CD1c-positive myeloid dendritic cell (primary cell): ENCODE data around the gene AMOTL1.

Experiments
- DNase-seq: peaks from one replicate; pipeline ENCODE4 v3.0.0-alpha.2; 2016; ENCODE audit errors: extremely low spot score

Gene AMOTL1

GRCh38 chr11:94767701-94768601, at the start of gene AMOTL1:
Gene AMOTL1, plus strand, starts transcription at chr11:94768356. Its CDS starts 156 bp downstream, at chr11:94768512.
- DNase-seq: peak; percentile 21

DNA sequence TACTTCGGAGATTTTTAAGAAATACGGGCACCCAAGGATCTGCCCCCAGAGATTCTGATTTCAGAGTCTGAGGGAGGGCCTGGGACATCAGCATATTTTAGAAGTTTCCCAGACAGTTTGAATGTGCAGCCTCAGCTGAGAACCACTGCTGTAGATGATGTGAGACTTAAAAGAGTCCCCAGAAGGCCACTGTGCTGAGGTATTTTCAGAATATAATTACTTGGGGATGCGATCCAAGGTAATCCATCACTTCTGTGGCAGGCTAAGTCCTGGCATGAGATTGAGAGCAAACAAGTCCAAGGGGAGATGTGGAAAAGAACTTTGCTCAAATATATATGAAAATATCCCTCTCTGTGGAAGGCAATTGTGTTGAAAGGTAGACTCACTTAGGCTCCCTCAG, 48.3 kb upstream of the AMOTL1 start:
- no peak for DNase-seq

- no peak for DNase-seq
Measured at GRCh38 chr11:94721565-94722292, 46.4 kb upstream of the AMOTL1 start.

- DNase-seq: no peak
Measured at GRCh38 chr11:94722735-94723134, 45.4 kb upstream of the AMOTL1 start.

DNA sequence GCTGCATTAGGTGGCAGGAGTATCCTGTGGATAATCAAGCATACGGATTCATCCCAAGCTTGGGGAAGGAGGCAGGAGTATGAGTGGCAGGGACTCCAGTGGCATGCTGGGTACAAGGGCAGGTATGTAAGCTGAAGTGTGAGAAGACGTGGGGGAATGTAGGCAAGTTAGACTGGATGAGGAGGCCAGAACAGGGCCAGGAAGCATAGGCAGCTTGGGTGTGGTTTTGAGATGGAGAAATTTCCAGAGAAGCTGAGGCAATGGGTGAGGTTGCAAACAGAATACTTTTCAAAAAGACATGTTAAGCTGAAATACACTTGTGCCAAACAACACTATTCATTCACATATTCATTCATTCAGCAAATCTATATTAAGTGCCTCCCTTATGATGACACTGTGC, 43.1 kb upstream of the AMOTL1 start:
- DNase-seq: no peak

- no peak for DNase-seq
Measured at GRCh38 chr11:94727819-94728218, 40.3 kb upstream of the AMOTL1 start.

DNA sequence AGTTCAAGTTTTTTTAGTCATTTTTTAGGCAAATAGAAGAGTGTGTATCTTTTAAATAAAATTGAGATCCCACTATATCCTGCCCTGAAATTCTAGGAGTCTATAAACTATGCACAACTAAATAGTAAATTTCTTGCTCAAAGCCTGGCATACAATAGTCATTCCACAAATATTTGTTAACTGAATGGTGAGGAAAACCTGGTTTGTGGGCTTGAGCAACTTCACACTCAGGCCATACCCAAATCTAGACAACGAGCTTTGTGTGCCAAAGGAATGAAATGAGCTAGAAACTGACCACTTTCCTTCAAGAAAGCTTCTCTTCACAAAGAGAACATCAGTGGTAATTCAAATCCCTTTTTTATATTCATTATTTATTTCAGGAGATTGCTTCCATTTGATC, 39.6 kb upstream of the AMOTL1 start:
- DNase-seq: no peak

GRCh38 chr11:94728966-94729751, 39.0 kb upstream of the AMOTL1 start:
- DNase-seq: no peak

GRCh38 chr11:94730153-94730552, 38.0 kb upstream of the AMOTL1 start:
- no peak for DNase-seq

- no peak for DNase-seq
Measured at GRCh38 chr11:94731880-94732601, 36.1 kb upstream of the AMOTL1 start.

- no peak for DNase-seq
Measured at GRCh38 chr11:94732617-94733281, 35.4 kb upstream of the AMOTL1 start.

- no peak for DNase-seq
Measured at GRCh38 chr11:94734563-94735275, 33.4 kb upstream of the AMOTL1 start.

DNA sequence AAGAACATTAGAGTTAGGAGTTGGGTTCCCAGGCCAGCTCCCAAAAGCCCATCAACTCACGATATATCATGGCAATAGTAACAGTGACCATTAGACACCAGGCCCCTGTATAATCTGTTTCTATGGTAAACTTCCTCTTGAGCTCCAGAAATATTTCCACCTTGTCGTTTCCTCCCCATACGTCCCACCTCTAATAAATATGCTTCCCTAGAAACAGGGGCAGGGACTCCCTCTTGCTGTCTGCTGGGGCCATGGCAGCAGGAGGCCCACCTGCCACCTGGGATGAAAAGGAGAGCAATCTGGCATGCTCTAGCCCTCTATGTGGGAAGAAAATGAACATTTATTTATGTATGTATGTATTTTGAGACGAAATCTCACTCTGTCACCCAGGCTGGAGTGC, 32.2 kb upstream of the AMOTL1 start:
- no peak for DNase-seq

GRCh38 chr11:94737171-94737611, 31.0 kb upstream of the AMOTL1 start:
- DNase-seq: no peak

GRCh38 chr11:94738746-94739145, 29.4 kb upstream of the AMOTL1 start:
- DNase-seq: no peak

DNA sequence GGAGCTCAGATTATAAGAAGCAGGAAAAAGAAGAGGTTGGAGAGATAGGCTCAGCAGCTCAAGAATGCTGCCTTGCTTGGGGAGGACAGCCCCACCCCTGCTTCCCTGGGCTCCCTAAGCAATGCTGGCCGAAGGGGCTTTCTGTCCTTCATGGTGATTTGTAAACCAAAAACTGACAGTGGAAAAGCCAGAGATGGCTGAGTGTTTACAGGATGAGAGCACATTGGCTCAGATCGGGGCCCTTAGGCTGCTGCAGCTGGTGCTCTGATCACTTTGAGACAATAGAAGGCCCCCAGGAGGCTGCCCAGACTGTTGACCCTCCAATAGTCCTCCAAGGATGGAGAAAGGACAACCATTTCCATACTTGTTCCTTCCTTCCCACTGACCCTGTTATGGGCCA, 28.8 kb upstream of the AMOTL1 start:
- no peak for DNase-seq

- DNase-seq: no peak
Measured at GRCh38 chr11:94740083-94741021, 27.8 kb upstream of the AMOTL1 start.

GRCh38 chr11:94741022-94741679, 27.0 kb upstream of the AMOTL1 start:
- peak; percentile 11 for DNase-seq

DNA sequence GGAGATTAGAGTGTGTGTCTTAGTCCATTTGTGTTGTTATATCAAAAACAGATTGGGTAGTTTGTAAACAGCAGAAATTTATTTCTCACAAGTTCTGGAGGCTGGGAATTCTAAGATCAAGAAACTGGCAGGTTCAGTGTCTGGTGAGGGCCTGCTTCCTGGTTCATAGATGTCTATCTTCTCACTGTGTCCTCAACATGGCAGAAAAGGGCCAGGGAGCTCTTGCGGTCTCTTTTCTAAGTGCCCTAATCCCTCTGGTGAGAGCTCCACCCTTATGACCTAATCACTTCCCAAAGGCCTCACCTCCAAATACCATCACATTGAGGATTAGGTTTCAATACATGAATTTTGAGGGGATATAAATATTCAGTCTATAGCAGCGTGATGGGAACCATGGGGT, 25.5 kb upstream of the AMOTL1 start:
- no peak for DNase-seq
